Stimulated activated CD4-positive, alpha-beta T cell treated with anti-CD3 and anti-CD28 coated beads, Interleukin-12 subunit alpha, Interleukin-12 subunit beta, amount 100 ng/mL, for 24 hours (primary cell): ENCODE data around the gene OR6N1.

Source experiments
- DNase-seq, 2 experiments: peaks; one replicate each; pipeline ENCODE4 v3.0.0-alpha.2; 2020; ENCODE audit warnings: low read depth in 2 of 2

The OR6N1 gene, protein sequence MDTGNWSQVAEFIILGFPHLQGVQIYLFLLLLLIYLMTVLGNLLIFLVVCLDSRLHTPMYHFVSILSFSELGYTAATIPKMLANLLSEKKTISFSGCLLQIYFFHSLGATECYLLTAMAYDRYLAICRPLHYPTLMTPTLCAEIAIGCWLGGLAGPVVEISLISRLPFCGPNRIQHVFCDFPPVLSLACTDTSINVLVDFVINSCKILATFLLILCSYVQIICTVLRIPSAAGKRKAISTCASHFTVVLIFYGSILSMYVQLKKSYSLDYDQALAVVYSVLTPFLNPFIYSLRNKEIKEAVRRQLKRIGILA

DNA sequence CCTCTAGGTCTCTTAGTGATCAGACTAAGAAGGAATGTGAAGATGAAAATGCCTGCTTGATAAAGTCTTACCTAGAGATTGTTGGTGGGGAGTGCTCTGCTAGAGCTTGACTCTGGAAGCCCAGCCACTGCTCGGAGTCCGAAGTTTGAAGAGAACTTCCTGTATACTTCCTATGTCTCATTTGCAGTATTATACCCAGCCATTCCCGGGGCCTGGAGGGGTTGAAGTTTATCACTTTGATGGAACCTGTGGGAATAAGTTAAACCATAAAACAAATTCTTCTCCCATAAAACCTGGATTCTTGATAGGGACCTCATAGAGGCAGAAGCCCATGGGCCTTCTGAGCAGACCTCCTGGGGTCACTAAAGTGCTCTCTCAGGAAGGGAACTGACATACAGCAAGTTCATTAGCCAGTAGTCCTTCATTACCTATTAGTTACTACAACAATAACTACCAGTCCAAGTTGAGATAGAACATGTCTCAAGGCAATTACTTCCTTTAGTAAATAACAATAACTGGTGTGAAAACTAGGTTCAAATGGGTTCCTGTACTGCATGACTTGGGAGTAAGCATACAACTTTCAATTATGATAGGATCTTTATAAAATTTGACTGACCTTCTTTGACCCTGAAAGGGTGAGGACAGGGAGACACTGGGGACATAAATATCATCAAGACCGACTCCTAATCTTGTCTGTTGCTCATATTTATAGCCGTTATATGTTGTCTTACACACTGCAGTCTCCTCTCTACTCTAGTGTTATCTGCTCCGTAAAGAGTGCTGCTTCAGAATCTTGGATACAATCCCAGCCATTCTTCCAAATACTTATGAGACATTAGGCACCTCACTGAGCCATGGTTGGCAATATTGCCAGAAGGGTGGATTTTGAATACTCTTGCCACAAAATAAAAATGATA, at the start of gene OR6N1:
Gene OR6N1, minus strand, starts transcription at position 246 of the 917 bp plus-strand sequence. CDS start 5,513 bp downstream, outside the sequence.
- no peak for DNase-seq

DNA sequence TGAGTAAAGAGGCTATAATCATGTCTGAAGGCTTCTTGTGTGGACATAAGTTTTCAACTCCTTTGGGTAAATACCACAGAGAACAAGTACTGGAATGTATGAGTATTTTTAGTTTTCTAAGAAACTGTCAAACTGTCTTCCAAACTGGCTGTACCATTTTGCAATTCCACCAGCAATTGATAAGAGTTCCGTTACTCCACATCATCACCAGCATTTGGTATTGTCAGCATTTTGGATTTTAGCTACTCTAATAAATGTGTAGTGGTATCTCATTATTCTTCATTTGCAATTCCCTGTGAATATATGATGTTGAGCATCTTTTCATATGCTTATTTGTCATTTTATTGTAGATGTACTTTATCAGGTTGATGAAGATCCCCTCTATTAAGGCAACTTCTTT, 49.7 kb upstream of the OR6N1 start:
- no peak for DNase-seq

DNA sequence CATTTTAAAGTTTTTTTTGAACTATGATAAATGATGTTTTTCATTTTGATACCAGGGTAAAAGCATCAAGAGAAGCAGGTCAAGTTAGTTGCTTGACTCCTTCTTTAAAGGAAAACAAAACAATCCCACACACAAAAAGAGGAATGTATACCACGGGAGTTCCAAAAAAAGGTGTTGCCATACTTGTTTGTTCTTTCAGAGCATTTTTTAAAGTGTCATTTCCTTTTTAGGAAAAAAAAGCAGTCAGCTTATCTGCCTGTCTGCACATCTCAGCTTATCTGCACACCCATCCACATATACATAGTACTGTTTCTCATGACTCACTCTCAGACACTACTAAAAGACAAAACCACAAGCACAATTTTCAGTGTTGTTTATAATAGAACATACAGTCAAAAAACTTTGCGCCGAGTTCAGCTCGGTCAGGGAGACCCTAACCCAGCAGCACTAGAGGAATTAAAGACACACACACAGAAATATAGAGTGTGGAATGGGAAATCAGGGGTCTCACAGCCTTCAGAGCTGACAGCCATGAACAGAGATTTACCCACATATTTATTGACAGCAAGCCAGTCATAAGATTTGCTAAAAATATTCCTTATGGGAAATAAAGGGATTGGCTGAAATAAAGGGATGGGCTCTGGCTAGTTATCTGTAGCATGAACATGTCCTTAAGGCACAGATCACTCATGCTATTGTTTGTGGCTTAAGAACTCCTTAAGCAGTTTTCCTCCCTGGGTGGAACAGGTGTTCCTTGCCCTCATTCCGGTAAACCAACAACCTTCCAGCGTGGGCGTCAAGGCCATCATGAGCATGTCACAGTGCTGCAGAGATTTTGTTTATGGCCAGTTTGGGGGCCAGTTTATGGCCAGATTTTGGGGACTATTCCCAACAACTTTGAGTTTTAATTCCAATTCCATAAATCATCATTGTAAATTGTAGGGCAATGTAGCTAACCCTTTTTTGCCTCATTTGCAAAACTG, 47.8 kb upstream of the OR6N1 start:
- DNase-seq = no peak

DNA sequence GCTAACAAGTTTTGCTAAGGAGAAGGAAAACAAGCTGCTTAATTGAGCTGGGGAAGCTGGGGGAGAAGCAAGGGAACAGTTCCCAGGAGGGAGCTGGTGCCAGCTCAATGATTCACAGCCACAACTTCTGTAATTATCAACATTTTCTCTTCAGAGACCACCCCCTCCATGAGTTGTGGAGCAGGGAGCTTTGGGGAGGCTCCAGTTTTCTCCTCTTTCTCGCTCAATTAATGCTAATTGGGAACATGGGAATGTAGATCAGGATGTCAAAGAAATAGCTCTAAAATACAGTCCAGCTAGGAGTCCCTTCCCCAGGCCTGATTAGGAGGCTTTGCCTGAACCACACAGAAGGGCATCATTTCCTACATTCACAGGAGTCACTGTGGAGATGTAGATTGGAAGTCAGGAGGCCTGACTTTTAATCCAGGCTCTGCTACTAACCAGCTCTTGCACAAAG, 47.0 kb upstream of the OR6N1 start:
- DNase-seq = no peak

DNA sequence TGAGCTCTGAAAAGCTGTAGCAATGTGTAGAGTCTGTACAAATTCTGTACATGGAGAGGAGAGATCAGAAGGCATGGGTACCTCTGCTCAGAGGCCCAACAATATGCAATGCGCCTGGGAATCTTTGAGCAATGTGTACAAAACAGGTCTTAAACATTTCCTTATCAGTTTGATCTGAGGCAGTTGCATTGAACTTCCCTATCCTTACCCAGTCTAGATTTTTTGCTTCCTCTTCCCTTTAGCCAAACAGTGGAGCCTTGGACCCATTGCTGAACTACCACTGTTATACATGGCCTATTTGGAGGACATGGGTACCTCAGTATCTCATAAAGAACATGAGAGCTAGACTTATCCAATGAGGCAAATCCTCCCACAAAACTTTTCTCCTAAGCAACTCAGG, 46.6 kb upstream of the OR6N1 start:
- DNase-seq = no peak

DNA sequence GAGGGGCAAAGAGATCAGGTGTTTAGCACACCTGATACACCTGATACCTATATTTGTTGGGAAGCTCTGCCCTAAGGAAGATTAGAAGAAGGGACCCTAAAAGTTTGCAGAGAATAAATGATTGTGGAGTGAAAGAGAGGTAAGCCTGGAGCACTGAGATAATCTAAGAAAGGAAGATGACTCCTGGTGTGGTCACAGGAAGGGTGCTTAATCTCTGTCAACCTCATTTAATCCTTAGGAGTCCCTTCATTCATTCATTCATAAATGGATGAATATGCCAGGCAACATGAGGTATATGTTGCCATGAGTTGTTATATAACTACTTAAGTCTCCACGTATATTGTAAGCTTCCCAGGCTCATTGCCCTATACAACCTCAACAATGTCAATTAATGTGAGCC, 43.0 kb upstream of the OR6N1 start:
- no peak for DNase-seq

DNA sequence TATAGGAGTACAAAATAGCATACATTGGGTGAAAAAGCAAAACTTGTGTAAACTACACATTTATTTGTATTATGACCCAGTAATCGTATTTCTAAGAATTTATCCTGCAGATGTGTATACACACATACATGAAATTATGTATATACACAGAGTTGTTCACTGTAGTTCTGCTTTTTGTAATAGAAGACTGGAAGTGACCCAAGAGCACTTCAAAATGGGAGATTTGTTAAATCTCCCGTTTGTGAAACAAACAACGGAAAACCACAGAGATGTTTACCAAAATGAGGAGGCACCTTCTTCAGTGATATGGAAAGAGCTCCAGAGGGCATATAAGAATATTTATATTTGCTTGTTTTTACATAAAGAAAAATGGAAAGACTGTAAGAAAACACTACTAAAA, 41.2 kb upstream of the OR6N1 start:
- no peak for DNase-seq

DNA sequence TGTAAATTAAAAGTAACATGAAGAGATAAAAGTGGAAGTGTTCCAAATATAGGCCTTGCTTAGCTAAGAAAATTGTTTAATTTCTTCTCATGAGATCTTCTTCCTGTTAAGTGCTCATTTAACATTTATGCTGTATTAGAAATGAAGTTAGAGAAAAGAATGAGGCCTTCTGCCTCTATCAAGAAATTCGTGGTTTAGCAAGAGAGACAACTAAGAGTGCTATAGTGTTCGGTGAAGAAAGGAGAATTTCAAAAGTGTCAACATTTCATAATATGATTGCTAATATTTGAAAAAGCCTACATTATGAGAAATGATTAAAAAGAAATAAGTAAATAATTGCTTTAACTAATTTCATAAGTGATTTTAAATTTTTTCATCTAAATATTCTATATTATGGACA, 40.3 kb upstream of the OR6N1 start:
- DNase-seq = no peak

DNA sequence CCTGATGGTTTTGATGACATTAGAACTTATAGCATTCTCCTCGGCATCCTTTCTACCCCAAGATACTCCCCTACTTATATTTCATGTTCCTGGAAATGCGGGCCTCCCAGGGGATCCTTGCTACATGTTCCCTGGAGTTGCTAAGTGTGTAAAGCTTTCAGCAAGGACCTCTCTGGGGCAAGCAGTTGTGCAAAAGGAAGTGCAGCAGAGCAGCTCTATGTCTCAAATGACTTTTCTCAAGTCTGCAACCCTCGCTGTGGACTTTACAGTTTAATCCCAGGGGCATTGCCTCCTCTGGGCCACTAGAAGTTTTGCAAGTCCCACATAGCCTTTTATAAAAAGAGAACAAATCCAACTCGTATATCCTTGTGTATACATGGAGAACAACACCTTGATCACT, 38.3 kb upstream of the OR6N1 start:
- DNase-seq = no peak

DNA sequence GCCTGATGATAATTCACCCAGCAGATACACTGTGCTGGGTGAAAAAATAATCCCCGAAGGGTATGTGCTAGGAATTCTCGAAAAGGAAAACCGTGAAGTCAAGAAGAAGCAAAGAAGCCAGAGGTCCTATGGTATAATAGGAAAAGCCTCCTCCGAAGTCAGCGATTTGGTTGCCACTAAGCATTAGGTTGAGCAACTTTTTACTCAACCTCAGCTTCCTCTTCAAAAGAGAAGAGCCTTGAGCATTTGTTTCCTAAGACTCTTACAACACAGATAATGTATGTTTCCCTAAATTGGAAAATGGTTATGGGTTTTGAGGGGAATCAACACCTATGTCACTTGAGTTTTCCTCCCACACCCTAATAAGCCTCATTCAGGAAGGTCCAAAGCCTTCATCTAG, 37.9 kb upstream of the OR6N1 start:
- no peak for DNase-seq

DNA sequence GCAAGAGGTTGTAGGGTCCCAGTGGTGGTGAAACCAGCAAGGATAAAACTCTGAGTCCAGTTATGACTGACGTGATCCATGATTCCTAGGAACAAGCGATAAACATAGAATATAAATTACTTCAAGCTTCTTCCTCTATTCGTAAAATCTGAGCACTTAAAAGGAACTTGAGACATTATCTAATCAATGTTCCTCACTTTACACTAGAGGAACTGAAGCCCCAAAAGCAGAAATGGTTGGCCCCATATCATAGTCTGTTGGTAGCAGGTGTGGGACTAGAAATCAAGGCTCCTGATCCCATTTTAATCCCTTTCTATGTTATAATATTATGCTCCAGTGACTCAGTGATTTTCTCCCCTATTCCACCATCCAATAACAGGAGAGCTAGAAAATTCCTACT, 37.3 kb upstream of the OR6N1 start:
- DNase-seq = no peak

DNA sequence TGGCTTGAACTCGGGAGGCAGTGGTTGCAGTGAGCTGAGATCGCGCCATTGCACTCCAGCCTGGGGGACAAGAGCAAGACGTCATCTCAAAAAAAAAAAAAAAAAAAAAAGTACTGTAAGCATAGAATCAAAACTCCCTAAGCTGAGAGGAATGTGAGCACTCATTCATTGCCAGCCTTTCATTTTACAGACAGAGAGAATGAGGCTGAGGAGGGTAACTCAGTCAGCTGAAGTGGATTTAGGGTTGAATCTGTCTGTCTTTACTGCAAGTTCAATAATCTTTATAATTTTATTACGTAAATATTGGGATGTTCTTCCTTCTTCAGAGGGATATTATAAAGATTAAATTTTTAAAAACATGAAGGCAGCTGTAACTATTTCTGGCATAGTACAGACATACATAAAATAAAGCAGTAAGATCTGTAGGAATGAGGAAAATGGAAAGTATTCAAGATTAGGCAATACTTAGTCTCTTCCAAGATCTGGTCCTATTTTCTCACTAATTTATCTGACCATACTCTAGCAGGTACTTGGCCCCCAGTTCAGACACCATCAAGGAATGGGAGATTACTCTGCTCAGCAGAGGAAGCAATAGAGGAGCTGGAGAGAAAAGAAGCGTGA, 35.0 kb upstream of the OR6N1 start:
- no peak for DNase-seq

DNA sequence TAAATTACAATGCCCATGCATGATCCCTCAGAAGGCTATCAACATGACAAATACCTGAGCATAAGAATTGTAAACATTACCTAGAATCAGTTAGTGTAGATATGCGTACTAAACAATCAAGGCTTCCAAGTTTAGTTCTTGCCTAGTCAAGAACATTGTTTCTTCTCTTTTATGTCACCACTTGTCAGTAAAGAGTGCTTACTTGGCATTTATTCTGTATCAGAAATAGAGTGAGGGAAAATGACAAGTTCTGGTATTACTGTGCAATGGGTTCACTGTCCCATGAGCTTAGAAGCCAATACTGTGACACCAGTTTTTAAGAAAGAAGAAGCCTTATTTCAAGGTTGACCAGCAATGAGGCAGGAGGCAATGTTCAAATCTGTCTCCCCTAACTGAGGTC, 31.7 kb upstream of the OR6N1 start:
- DNase-seq = no peak

DNA sequence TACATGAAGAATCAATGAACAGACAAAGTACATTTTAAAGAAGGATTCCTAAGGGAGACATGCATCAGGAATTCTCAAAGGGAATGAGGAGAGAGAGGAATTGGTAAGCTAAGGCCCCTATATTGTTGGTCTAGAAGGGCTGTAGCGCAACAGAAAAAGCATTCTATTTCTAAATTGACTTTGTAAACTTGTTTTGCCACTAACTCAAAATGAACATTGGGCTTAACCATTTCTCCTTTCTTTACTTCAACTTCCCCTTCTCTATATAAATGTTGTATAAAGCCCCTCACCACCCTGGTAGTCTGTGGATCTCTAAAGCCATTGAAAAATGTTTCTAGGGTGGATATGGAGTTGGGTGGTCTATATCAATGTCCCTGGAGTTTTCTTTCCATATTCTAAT, 29.4 kb upstream of the OR6N1 start:
- no peak for DNase-seq

DNA sequence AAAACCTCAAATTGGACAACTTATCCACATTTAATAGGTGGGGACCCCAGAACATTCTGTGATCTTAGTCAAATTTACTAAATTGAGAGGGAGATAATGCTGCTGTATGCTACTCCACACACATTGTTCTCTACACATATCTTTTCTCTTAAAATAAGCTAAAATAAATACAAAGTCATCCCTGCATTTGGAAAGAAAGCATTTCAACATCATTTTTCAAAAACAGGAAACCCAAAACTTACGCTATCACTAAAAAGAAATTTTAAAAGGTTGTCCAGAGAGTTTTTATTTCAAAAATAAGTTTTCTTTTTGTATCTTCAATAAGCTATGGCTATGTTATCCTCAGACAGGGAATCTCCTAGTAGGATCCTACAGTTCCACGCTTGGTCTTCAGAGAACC, 28.5 kb upstream of the OR6N1 start:
- no peak for DNase-seq

DNA sequence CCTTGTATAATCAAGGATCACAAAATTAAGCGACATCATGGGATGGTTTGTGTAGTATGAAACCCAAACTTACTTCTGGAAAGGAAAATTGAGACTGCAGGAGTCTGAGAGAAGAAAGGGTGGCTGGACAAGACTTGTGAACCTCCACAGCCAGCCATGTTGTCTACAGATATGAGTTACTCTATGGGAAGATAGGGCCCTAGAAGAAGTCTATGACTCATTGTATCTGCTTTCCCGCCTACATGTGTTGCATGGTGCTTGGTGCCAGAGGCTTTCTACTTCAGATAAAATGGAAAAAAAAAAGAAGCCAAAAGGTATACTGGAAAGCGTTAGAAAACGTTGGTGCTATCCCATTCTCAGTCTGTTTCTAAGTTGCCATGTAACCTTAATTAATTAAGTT, 27.7 kb upstream of the OR6N1 start:
- no peak for DNase-seq

DNA sequence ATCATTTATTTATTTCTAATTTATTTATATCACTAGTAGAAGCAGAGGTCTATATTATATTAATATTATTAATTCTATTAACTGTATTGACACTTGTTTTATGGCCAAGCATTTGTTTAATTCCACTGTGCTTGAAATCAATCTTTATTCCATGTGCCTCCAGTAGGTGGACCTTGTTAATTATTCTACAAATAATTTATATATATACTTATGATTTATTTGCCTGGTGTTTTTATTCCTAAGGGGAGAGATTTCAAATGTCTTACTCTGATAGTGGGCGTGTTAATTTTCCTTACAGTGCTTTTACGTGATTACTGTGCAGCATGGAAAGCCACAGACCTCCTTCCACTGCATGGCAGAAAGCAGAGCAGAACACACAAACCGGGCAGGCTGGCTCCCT, 26.5 kb upstream of the OR6N1 start:
- DNase-seq = no peak

DNA sequence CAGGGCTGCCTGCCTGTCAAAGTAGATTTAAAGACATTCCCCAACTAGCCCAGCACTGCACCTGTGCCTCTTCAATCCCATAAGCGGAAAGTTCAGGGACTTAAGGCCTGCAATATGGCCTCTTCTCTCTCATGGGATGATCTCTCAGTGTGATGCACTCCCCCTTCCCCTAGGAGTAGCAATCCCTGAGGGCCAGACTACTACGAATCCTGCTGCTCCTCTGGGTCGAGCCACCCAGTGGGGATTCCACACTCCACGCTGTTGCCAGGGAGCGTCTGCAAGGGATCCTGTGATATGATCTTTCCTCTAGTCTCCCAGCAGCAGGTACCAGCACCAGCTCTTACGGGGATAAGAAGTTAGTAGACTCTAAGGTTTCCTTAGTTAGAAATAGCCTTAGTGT, 22.3 kb upstream of the OR6N1 start:
- no peak for DNase-seq

DNA sequence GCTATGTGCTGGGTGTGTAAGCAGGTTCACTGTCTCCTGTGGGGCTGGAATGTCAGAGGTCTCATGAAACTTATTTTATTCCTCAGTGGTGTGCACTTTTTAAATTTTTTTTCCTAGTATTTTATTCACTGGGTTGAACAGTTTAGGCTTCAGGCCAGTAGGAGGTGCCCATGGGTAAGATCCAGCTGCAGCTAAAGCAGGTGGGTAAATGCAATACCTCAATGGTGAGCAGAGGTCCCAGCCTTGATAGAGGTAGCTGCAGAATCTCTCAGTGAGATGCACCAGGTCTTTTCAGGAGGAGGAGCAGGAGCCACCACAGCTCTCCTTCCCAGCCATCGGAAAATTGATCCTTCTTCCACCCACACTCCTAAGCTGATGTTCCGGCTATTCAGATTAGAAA, 21.6 kb upstream of the OR6N1 start:
- peak in 1 of 2 experiments; percentile 15 for DNase-seq

DNA sequence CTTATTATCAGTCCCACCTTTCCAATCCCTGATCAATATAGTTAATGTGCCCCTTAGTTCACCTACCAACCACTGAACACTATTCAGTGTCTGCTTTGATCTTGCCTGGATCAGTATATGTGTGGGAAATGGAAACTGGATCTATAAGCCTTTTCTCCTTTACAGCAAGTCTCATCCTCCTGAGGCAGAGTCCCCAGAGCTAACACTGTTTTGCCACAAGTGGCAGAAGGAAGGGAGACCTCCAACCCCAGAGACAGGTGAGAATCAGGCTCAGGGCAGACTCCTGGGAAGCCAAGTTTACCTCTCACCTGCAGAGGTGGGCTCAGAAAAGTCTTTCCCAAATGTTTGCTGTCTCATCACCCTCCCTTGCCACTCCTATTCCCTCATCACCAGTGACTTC, 9.1 kb upstream of the OR6N1 start, which contains the start of gene OR6N2:
Gene OR6N2, minus strand, starts transcription at position 101 of the 400 bp plus-strand sequence. CDS start 3,569 bp downstream, outside the sequence.
- DNase-seq = no peak

DNA sequence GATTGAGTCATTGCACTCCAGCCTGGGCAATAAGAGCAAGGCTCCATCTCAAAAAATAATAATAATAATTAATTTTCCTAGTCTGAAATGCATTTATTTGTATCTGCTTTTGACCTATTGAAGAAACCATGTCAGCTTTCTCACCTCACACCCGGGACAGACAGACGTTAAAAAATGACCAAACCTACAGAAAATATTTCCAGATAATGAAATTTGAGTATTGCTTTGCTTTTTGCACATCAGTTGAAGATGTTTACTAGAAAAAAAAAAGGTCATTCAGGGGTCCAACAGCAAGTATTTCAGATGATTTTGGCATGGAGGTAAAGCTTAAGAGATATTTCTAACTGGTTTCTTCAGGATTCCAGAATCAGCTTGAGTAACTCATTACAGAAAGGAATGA, 17.6 kb downstream of the OR6N1 start, which contains the start of gene OR6K6:
Gene OR6K6, plus strand, starts transcription at position 301 of the 400 bp plus-strand sequence. CDS start 168 bp downstream, outside the sequence.
- DNase-seq = no peak
